ENCODE measurements around the gene NSUN5.
"Not testable (repeated sequence)": the region's sequence is repeated elsewhere in the genome, so short reads cannot be mapped to it uniquely, and the experiment has no call there.

- not testable (repeated sequence) for TF ChIP-seq EZH2 (IDR thresholded peaks at IDR 0.05; ENCODE audit: low read depth); CTCF (conservative IDR thresholded peaks at IDR 0.05)
Measured at GRCh38 chr7:73262416-73262815, 46.2 kb downstream of the NSUN5 start.
